Measurements from ENCODE around the gene TNS3.

Gene TNS3

DNA sequence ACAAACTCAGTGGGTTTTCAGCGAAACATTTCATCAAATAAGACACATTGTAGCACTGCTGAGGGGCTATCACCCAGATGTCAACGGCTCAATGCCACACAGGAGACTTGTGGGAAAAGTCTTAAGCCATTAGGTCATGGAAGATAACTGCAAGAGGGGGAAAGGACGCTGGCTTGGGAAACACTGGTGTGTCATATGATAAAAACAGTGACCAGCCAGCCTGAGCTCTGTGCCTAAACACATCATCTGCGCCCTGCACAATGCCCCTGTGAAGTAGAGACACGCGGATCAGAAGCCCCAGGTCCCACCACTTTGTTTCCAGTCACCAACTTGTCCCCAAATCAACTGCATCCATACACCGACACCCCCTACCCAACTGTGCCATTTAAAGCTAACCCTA, 116.7 kb downstream of the TNS3 start:
- no peak for DNase-seq

DNA sequence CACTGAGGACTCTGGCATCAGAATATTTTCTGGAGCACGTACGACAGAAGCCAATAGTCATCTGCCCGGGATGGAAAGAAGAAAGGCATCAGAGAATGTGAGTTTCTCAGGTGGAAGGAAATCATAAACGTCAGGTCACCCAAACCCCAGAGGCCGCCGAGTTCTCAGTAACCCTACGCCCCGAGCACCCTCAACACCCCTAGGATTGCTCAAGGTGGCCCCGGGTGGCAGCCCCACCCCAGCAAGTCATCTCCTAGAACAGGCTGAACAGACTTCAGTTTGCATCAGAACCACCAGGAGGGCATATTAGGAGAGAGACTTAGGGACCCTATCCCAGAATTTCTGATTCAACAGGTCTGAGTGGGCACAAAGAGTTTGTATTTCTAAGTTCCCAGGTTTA, 117.6 kb downstream of the TNS3 start:
- no peak for DNase-seq

DNA sequence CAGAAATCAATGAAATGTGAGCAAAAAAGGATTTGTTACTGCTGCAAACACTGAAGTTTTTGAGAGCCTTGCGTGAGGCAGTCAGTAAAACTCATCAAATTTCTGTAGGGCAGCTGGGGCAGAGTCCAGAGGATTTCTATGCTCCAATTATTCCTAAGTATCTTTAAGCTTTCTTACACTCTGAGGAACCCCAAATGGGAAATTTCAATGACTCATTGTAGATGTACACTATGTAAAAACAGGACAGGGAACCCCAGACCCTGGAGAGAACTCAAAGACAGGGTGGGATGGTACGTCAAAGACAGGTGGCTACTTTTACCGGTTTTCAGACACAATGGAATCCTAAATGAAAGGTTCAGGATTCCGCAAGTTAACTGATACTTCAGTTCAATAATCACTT, 120.2 kb downstream of the TNS3 start:
- no peak for DNase-seq

DNA sequence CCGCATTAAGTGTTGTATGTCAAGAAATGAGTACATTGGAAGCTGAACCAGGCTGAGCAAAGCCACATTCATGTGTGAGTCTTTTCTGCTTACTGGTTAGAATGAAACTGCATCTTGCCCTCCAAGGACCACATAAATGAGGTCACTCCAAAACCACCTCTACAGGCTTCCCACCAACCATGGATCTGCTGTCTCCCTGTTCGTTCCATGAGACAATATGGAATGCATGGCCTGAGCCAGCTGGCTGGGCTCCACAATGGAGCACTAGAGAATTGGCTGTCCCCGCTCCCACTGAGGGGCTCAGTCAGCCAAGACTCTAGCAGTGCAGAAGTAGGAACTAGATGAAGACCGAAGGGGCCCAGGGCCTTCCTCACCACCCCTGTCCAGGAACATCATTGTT, 120.8 kb downstream of the TNS3 start:
- DNase-seq: no peak

DNA sequence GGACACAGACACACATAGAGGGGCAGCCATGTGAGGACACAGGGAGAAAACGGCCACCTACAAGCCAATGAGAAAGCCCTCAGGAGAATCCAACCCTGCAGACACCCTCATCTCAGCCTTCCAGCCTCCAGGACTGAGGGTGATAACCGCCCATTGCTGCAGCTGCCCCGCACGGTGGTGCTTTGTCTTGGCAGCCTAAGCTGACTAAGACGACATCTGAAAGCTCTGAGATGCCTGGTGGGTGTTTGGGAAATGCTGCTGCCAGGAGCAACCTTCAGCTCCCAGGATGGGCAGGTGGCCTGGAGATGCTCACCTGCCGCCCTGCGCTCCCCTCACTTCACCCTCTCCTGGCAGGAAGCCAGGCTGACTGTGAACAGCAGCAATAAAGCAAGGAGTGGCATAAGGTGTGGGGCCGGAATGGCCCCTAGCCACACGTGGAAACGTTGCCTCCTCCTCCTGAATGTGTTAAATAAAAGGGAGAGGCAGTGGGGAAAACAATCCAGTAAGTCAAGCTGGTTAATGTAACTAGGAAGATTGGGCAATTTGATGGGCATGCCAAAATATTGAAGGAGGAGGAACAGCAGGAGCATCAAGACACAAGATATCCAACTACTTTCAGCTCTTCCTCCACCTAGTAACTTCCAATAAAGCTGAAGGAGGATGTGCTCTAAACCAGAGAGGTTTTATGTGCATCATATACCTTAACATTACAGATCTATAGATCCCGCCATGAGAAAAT, 121.5 kb downstream of the TNS3 start:
- DNase-seq: no peak

DNA sequence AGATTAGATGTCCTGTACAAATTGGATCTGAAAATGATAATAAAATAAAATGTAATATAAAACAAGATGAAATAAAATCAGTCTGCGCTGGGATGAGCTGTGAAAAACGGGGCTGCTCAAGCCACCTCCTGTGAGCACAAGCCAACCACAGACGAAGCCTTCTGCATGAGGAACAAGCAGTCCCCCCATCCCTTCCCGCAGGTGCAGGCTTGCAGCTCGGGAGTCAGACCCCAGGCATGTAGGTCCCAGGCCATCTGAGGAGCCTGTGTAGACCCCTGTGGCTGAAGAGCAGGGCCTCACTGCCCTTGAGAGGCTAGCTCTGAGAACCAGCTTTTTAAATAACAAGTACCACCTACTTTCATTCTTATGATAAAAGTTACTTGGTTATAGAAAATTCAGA, 123.4 kb downstream of the TNS3 start:
- no peak for DNase-seq

DNA sequence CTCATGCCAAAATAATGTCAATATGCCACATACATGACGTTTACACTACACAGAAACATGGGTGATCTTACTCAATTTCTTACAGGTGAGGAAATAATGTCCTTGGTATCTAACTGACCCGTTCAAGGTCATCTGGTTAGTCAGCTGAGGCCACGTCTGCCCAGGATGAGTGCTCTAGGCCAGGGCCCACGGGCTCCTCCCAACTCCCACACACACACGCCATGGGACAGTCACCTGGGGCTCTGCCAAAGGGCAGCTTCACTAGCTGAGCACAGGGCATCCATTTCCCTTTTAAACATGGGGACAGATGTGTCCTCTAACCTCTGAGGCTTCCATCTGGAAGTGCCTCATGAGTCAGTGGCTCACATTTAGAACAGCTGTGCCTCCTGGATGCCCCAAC, 123.9 kb downstream of the TNS3 start:
- no peak for DNase-seq

DNA sequence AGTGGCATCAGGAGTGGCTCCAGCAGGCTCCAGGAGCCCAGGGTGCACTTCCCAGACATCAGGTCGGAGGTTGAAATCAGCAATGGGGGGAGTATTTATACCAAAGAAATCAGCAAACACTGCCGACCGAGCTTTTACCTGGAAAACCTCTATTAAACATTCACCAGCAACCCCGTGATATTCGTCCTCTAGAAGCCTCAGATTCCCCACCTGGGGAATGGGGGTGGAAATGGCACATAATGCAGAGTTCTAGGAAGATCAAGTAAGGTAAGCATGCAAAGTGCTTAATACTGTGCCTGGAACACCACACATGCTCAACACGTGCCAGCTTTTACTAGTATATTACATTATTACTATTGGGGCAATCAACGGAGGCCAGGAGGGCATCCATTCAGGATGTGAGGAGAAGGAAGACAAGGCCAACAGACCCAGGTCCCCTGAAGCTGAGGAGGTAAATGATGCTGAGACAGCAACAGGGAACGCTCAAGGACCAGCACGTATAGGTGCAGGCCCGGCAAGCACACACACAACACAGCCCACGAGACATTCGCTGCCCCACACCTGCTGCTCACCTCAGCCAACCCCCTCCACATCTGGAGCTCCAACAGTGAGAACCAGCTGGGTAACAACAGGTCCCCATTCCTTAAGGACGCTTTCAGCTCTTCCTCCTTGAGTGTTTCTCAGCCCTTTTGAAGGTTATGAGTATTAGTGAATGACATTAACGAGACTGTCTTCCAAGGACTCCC, 125.5 kb downstream of the TNS3 start:
- no peak for DNase-seq

DNA sequence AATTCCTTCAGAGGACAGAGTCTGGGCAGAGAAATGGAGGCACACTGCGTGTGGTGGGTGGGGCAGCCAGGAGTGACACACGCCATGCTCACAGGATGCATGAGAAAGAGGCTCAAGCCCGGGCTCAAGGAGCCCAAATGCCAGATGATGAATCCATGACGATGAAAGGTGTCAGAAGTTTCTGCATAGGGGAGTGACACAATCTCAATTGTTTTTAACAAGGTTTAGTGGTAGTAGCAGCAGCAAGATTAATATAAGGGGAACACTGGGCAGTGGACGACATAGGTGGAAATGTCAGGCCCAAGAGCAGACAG, 126.1 kb downstream of the TNS3 start:
- no peak for DNase-seq

DNA sequence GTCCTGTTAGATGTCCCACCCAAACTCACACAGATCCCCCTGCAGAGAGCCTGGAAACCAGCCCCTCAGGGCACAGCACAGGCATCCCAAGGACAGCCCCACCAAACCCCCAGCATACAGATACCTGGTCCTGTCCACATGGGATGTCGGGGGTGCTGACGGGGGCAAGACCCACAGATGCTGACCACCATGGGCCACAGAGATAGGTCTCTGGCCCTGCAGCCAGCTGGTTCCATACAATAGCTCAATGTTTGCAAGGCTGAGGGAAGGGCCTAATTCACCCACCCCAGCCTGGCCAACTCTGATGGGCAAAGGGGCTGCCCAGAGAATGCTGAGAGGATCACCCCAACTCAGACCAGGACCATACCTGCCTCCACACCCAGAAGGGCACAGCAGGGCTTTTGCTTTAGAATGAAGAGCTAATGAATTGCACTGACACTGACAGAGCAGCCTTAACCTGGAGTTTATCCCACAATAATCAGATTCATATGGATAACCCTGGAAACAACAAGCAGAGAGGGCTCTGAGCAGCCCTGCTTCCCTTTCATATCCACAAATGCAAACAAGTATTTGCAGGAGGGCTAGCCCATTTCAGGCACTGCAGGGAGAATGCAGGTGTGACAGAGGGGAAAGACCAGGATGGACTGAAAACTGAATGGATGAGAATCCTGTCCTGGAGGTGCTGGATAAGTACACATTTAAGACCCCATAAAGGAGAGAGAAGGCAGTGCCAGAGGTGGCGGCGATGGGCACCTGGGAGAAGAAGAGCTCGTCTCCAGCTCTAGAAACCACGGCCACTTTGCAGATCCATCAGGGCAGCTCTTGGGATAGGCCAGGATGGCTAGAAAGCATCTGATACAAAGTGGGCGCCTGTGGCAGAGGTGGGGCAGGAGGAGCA, 126.7 kb downstream of the TNS3 start:
- no peak for DNase-seq

DNA sequence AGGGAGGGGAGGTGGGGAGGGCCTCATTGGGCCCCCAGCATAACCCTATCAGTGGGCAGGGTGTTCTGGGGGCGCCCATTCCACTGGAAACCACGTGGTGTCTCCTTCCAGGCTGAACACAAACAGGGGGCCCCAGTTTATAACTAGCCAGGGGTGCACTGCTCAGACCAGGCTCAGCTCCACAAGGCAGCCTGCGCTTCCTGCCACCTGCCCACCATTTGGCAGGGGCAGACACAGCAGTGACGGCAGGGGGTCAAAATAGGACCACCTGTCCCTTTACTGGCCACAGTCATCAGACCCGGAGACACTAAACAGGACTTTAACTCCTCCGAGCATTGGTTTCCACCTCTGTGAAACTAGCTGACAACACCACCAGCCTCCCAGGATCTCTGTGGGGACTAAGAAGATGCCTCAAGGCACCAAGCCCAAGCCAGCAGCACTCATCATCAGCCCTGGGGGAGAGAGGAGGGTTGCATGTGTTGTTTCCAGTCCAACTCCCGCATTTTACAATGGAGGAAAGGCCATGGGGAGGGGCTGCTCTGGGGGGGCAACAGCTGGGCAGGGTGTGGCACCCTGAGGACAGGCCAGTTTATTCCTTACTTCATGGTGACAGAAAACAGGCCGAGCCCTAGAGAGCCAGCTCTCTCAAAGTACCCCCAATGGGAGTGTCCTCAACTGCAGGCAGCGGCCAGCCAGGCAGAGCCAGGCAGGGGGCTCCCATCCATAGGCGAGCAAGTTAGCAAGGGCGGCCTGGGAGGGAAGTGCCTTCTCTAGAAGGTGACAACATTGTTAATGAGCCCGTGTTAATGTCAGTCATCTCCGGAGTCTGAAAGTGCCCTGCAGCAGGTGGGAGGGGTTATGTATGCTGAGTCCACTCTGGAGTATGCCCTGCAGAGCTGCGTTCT, 127.6 kb downstream of the TNS3 start:
- DNase-seq: no peak

DNA sequence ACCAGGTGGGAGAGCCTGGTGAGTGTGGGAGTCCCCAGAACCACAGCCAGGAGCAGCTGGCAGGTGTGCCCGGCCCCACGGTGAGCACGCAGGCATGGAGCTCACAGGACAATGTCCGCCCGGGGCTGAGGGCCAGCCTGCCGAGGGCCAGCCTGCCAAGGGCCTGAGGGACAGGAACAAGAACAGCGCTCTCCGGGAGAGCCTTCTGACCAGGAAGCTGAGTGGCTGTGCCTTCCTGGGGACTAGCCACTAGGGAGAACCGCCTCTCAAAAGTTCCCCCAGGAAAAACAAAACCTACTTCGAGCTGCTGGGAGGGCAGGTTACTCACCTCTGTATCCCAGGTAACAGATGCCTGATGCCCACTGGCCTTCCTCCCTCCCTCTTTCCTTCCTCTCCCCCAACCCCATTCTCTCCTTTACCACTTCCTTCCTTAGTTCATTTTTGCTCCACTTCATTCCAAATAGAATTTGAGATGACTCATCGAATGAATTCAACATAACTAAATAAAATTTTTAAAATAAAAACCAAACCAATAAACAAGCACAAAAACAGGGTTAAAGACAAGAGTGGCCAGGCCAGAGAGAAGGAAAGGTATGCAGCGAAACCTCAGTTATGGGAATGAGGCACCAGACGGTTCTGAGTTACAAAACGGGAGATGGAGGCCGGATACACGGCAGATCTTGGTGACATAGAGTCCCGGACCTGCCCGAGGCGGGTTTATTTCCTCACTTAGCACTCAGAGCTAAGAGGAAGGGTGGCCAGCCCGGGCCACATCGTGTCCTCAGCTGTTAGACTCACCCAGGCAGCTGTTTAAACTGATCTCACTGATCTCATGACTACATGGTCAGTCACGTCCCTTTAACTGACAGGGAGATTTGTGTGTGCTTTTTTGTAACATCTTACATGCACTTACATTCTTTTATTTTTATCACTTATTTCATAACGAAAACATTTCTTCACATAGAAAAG, 128.5 kb downstream of the TNS3 start:
- DNase-seq: no peak

DNA sequence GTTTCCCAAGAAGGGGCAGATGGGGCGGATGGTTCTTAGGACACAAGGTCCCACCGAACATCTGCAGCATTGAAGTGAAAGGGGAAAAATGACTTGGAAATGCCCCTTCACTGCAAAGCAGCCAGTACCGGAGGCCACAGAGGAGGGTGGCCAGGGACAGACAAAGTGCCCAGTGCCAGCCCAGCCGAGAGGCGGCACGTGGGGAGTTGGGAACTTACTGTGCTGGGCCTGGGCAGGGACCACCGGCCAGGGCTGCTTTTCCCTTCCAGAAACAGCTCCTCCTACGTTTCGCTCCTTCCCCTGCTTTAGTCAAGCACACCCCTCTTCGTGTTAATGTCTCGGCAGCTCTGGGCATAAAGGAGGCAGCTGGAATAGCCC, 129.2 kb downstream of the TNS3 start:
- DNase-seq: no peak

DNA sequence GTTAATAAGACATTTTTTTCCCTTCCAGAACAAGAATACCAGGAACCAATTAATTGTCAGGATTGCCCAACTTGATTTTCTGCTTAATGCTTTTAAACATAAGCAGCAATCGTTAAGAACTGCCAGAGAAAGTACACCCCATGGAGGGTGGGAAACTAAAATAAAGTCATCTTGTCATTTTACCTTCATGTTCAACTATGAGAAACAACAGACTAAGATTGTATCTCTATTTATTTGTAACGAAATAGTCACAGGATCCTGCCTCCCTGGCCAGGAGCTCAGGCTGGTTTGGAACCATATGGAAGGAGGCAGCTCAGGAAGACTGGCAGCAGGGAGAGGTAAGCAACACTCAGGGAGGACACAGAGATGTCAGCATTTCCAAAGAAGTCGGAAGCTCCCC, 129.6 kb downstream of the TNS3 start:
- no peak for DNase-seq

DNA sequence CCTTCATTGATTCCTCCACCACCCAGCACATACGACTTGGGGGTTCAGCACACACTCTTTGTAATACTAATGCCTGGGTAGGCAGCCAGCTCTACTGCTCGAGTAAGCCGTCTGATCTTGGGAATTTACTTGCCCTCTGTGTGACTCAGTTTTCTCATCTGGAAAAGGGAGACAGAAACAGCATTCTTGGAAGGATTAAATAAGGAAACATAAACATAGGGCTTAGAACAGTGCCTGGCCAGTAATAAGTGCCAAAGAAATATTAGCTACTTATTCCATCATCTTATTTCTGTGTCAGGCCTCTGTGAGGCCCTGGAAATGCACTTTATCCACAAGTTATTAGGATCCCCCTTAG, 130.1 kb downstream of the TNS3 start:
- no peak for DNase-seq

DNA sequence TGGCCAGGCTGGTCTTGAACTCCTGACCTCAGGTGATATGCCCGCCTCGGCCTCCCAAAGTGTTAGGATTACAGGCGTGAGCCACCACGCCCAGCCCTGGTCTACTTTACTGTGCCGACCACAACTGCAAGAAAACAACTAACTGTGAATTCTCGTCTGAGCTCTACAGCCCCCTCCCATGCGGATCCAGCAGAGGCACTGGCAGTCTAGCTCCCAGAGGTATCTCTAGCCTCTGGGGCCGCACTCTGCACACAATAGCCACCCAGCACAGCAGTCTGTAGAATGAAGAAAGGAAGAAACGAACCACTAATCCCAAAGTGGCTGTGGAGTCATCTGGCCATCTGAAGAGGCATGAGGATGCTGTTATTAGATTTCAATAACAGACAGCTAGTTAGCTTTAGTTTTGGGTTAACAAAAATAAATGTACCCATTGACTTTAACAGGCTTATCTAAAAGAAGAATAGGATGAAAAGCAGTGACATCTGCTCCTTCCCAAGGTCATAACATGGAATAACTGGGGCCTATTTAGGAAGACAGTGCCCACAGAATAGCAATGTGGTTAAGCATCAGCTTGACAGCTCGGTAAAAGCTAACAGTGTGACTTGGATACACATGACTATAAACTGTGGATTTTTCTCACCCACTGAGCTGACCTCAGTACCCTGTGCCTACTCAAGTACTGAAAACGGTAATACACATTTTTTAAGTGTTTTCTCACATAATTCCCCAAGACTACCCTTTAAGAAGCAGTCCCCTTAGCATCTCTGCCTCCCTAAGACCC, 131.9 kb downstream of the TNS3 start:
- no peak for DNase-seq

DNA sequence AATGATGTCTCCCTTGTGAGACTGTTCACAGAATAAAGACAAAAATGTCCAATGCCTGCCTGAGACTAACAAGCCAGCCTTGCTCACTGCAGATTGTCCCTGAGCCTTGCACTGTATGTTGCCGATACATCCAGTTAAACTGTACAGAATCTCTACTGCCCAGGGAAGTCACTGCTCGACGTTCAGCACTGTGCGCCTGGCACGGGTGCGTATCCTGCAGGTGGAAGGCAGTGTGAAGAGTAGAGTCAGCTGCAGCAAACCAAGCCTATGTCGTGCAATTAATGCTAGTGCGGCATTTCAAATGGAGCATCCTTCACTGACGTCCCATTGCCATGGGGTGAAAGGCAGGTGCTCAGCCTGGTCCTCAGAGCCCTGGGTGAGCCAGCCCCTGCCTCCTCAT, 132.9 kb downstream of the TNS3 start:
- DNase-seq: no peak

DNA sequence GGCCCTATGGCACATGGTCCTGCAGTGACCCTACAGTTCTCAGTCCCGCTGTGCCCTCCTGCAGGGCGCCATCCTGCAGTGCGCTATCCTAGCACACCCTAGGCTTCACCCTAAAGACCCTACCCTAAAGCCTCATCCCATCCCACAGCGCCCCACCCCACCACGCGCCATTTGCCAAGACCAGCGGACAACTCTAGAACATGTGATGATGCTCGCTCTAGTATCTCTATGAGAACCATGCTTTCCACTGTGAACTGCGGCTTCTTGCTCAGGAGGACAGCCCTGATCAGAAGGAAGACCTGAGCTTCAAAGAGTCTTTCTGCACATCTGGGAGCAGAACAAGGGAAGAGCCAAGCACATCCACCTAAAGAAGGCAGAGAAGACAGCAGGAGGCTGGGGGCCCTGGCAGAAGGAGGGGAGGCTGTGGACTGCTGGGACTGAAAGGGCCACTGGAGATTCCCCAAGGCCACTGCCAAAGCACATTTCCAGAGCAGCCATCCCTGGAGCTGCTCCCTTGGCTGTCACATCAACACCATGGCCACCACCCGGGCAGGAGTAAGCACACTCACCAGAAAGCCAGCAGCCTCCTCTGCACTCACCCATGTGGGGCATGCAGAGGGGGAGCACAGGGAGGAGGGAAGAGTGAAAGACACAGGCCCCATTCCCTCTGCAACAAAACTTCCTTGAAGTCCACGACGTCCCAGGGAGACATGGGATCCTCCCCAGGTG, 134.1 kb downstream of the TNS3 start:
- no peak for DNase-seq

DNA sequence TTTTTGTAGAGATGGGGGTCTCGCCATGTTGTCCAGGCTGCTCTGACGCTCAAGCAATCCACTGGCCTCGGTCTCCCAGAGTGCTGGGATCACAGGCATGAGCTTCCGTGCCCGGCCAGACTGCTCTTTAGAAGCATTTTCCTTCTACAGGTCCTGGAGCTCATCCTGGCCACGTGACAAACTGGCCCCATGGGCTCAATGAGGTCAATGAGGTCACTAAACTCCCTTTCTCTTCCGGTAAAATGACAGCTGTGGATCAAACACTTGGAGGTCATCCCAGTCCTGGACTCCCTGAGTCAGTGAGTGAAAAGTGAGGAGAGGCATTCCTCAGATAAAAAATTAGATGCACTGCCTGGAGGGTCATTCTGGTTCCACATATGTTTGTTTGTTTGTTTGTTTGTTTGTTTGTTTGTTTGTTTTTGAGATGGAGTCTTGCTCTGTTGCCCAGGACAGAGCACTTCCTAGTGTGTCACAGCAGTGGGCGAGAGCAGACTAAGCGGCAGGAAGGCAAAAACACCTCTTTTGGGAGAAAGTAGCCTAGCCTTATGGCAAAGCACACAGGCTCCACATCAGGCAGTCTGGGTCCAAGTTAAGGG, 134.9 kb downstream of the TNS3 start:
- DNase-seq: no peak

All from activated CD4-positive, CD25-positive, alpha-beta regulatory T cell treated with anti-CD3 and anti-CD28 coated beads, Interleukin-2, amount 50 U/mL, for 72 hours (primary cell).